Measurements from ENCODE around the gene RAB6B.

The RAB6B gene

DNA sequence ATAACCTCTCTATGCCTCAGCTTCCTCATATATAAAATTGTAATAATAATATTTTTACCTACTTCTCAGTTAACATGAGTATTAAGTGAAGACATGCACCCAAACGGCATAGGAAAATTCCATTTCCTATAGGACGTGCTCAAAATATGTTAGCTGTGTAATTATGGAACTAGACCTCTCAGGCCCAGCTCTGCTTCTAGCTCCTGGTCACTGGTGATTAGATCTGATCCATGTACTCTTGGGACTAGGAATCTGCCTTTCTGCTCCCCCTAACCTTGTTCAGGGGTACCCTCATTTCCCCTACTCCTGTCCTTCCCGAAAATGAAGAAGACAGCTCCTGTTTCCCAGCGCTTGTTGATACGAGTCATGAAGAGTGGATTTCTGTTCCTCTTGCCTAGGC, 119.8 kb downstream of the RAB6B start:
- no peak overlapping the region for H3K27ac ChIP-seq (replicated peaks)
- TF ChIP-seq, protein P1, sequence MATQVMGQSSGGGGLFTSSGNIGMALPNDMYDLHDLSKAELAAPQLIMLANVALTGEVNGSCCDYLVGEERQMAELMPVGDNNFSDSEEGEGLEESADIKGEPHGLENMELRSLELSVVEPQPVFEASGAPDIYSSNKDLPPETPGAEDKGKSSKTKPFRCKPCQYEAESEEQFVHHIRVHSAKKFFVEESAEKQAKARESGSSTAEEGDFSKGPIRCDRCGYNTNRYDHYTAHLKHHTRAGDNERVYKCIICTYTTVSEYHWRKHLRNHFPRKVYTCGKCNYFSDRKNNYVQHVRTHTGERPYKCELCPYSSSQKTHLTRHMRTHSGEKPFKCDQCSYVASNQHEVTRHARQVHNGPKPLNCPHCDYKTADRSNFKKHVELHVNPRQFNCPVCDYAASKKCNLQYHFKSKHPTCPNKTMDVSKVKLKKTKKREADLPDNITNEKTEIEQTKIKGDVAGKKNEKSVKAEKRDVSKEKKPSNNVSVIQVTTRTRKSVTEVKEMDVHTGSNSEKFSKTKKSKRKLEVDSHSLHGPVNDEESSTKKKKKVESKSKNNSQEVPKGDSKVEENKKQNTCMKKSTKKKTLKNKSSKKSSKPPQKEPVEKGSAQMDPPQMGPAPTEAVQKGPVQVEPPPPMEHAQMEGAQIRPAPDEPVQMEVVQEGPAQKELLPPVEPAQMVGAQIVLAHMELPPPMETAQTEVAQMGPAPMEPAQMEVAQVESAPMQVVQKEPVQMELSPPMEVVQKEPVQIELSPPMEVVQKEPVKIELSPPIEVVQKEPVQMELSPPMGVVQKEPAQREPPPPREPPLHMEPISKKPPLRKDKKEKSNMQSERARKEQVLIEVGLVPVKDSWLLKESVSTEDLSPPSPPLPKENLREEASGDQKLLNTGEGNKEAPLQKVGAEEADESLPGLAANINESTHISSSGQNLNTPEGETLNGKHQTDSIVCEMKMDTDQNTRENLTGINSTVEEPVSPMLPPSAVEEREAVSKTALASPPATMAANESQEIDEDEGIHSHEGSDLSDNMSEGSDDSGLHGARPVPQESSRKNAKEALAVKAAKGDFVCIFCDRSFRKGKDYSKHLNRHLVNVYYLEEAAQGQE (IDR thresholded peaks at IDR 0.05; ENCODE audit: insufficient replicate concordance, low read depth), result no peak
- no peak for TF ChIP-seq CTCF (IDR thresholded peaks at IDR 0.05; ENCODE audit: insufficient read depth, low read length)
- no peak for TF ChIP-seq SPI1 (IDR thresholded peaks at IDR 0.05; ENCODE audit: borderline replicate concordance, low read depth)
- TF ChIP-seq POLR2AphosphoS5 (IDR thresholded peaks at IDR 0.05; ENCODE audit: low read depth), result no peak
- TF ChIP-seq GABPA (IDR thresholded peaks at IDR 0.05; ENCODE audit: low read depth), result no peak
- H3K27me3 ChIP-seq (ENCODE audit: insufficient read depth, poor library complexity, severe bottlenecking), result peaks cover 3% of the 10 kb centered on the region
- no peak overlapping the region for H3K4me3 ChIP-seq (replicated peaks; ENCODE audit: insufficient read depth, low read length)
- DNase-seq (ENCODE audit: low read depth in 1 of 2, low spot score in 1 of 2), result no peak

- DNase-seq (ENCODE audit: low read depth in 1 of 2, low spot score in 1 of 2), result no peak
- Histone ChIP-seq H3K27me3 (ENCODE audit: insufficient read depth, poor library complexity, severe bottlenecking) (peaks cover 3% of the 10 kb centered on the region), H3K4me3 (replicated peaks; ENCODE audit: insufficient read depth, low read length) (no peak overlapping the region), H3K27ac (replicated peaks) (no peak overlapping the region)
- TF ChIP-seq, protein P1 (IDR thresholded peaks at IDR 0.05; ENCODE audit: insufficient replicate concordance, low read depth), result no peak
Observed at GRCh38 chr3:133775309-133775708, 120.4 kb downstream of the RAB6B start.

All from HL-60 (cell line).